Measurements from ENCODE around the gene GALNT17.

DNA sequence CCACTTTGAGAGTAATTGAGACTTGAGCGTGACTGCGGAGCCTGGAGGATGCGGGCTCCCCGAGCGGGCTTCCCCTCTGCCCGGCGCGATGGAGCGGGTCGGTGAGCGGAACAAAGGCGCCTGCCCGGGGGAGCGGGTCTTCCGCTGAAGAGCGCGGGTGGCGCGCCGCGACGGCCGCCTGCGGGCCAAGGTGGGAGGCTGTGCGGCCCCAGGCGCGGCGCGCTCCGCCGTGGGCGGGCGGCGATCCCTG, at the start of gene GALNT17:
- TF ChIP-seq ZNF274 (IDR thresholded peaks at IDR 0.05; ENCODE audit: low read depth, low read length) (no peak), YY1 (IDR thresholded peaks at IDR 0.05; ENCODE audit: insufficient read depth, insufficient read length) (no peak), SUZ12 (IDR thresholded peaks at IDR 0.05; ENCODE audit: extremely low read depth, insufficient read depth, insufficient read length) (no peak)
